Karpas-422 (cell line): ENCODE data around the gene RNF166. TPM values are rescaled to one million over a fixed set of nuclear protein-coding genes. Genes with fewer than 3 reads are reported as not detected.
"Not testable (repeated sequence)": the region's sequence is repeated elsewhere in the genome, so short reads cannot be mapped to it uniquely, and the experiment has no call there.

Experiments
- DNase-seq: peaks from one replicate; pipeline ENCODE4 v3.0.0-alpha.2; 2015
- H2AFZ ChIP-seq: fragments of 200-600 bp; sonication (generic); 2 replicates; pipeline ENCODE4 v1.6.1; 2014; ENCODE audit warnings: antibody characterized with exemption, low read length, mixed read lengths
- H3K27ac ChIP-seq: fragments of 200-600 bp; sonication (generic); 2 replicates; pipeline ENCODE4 v1.5.1; 2014; ENCODE audit warnings: mild to moderate bottlenecking, low read length, moderate library complexity
- H3K27me3 ChIP-seq: fragments of 200-600 bp; sonication (generic); 2 replicates; pipeline ENCODE4 v1.6.1; 2014; ENCODE audit warnings: low read length, mixed read lengths
- H3K36me3 ChIP-seq: fragments of 200-600 bp; sonication (generic); 2 replicates; pipeline ENCODE4 v1.6.1; 2014; ENCODE audit warnings: low read length, mixed read lengths; ENCODE audit not compliant: insufficient read depth
- H3K4me1 ChIP-seq: fragments of 200-600 bp; sonication (generic); 2 replicates; pipeline ENCODE4 v1.6.1; 2014; ENCODE audit warnings: mild to moderate bottlenecking, low read length, mixed read lengths
- H3K4me2 ChIP-seq: fragments of 200-600 bp; sonication (generic); 2 replicates; pipeline ENCODE4 v1.6.1; 2014; ENCODE audit warnings: low read length, low read depth, mild to moderate bottlenecking; ENCODE audit not compliant: poor library complexity, severe bottlenecking
- H3K4me3 ChIP-seq: fragments of 200-600 bp; sonication (generic); 2 replicates; pipeline ENCODE4 v1.5.1; 2014; ENCODE audit warnings: mild to moderate bottlenecking, antibody characterized with exemption, low read length, mixed read lengths
- H3K79me2 ChIP-seq: fragments of 200-600 bp; sonication (generic); 2 replicates; pipeline ENCODE4 v1.6.1; 2014; ENCODE audit warnings: mild to moderate bottlenecking, low read length, mixed read lengths
- H3K9ac ChIP-seq: fragments of 200-600 bp; sonication (generic); 2 replicates; pipeline ENCODE4 v1.6.0; 2014; ENCODE audit warnings: low read length
- H3K9me2 ChIP-seq: fragments of 200-600 bp; sonication (generic), shearing (Covaris generic); replicated peaks from 2 replicates; pipeline ENCODE4 v1.6.0; 2014; ENCODE audit warnings: mild to moderate bottlenecking, low read length, moderate library complexity; ENCODE audit not compliant: insufficient read depth
- H3K9me3 ChIP-seq: fragments of 300-700, 200-600 bp; sonication (generic); 2 replicates; pipeline ENCODE4 v1.6.1; 2014; ENCODE audit warnings: low read length, mixed read lengths
- H4K20me1 ChIP-seq: fragments of 200-600 bp; sonication (generic); 2 replicates; pipeline ENCODE4 v1.6.1; 2014; ENCODE audit warnings: mild to moderate bottlenecking, antibody characterized with exemption, low read length, low read depth; ENCODE audit not compliant: insufficient read depth
- total RNA-seq: library from RNA; depleted of rRNA; stranded (reverse); fragments of >200 nt; shearing (Covaris generic); gene quantifications from 2 replicates; pipeline ENCODE4 v1.2.3, GENCODE V29; 2014; ENCODE audit warnings: low replicate concordance

RNF166 gene
- total RNA-seq, 1 experiment from 2014 or later = 16.9 TPM

GRCh38 chr16:88677721-88678120 is 28.5 kb downstream of the RNF166 start:
- H3K36me3 ChIP-seq = no peaks in the 10 kb centered on the region
- H3K9me3 ChIP-seq = no peaks in the 10 kb centered on the region
- H3K27ac ChIP-seq = no peak overlapping the region
- H3K4me1 ChIP-seq = peaks cover 20% of the 10 kb centered on the region
- H3K79me2 ChIP-seq = no peaks in the 10 kb centered on the region
- no peak overlapping the region for H2AFZ ChIP-seq
- no peaks in the 10 kb centered on the region for H3K9me2 ChIP-seq
- no peak for DNase-seq
- no peak overlapping the region for H3K9ac ChIP-seq
- H4K20me1 ChIP-seq = no peaks in the 10 kb centered on the region
- H3K4me2 ChIP-seq = no peak overlapping the region
- no peaks in the 10 kb centered on the region for H3K27me3 ChIP-seq
- no peak overlapping the region for H3K4me3 ChIP-seq

GRCh38 chr16:88676502-88677242 is 29.5 kb downstream of the RNF166 start:
- Histone ChIP-seq H2AFZ (no peak overlapping the region), H3K4me3 (no peak overlapping the region), H3K9me2 (no peaks in the 10 kb centered on the region), H3K4me2 (no peak overlapping the region), H3K4me1 (peaks cover 11% of the 10 kb centered on the region), H3K9me3 (no peaks in the 10 kb centered on the region), H4K20me1 (no peaks in the 10 kb centered on the region), H3K36me3 (no peaks in the 10 kb centered on the region), H3K9ac (no peak overlapping the region), H3K27me3 (no peaks in the 10 kb centered on the region), H3K79me2 (no peaks in the 10 kb centered on the region), H3K27ac (no peak overlapping the region)
- no peak for DNase-seq

- H3K79me2 ChIP-seq = no peaks in the 10 kb centered on the region
- H3K4me3 ChIP-seq = no peak overlapping the region
- H3K4me2 ChIP-seq = no peak overlapping the region
- H3K27me3 ChIP-seq = no peaks in the 10 kb centered on the region
- H3K9me3 ChIP-seq = no peaks in the 10 kb centered on the region
- no peak for DNase-seq
- no peaks in the 10 kb centered on the region for H3K4me1 ChIP-seq
- H3K9ac ChIP-seq = no peak overlapping the region
- no peaks in the 10 kb centered on the region for H4K20me1 ChIP-seq
- H3K36me3 ChIP-seq = no peaks in the 10 kb centered on the region
- no peak overlapping the region for H3K27ac ChIP-seq
- H3K9me2 ChIP-seq = no peaks in the 10 kb centered on the region
- H2AFZ ChIP-seq = no peak overlapping the region
Observed at GRCh38 chr16:88673716-88674379, 32.4 kb downstream of the RNF166 start.

- Histone ChIP-seq H3K4me3 (no peak overlapping the region), H3K79me2 (no peaks in the 10 kb centered on the region), H4K20me1 (no peaks in the 10 kb centered on the region), H3K4me2 (no peak overlapping the region), H3K9me2 (no peaks in the 10 kb centered on the region), H3K27ac (no peak overlapping the region), H3K27me3 (no peaks in the 10 kb centered on the region), H2AFZ (no peak overlapping the region), H3K4me1 (no peaks in the 10 kb centered on the region), H3K9me3 (no peaks in the 10 kb centered on the region), H3K36me3 (no peaks in the 10 kb centered on the region), H3K9ac (no peak overlapping the region)
- no peak for DNase-seq
Observed at GRCh38 chr16:88672776-88673175, 33.4 kb downstream of the RNF166 start.

- H3K4me3 ChIP-seq = no peak overlapping the region
- H4K20me1 ChIP-seq = no peaks in the 10 kb centered on the region
- H3K4me2 ChIP-seq = no peak overlapping the region
- H3K27ac ChIP-seq = no peak overlapping the region
- DNase-seq = no peak
- H3K27me3 ChIP-seq = no peaks in the 10 kb centered on the region
- H2AFZ ChIP-seq = no peak overlapping the region
- no peak overlapping the region for H3K9ac ChIP-seq
- H3K79me2 ChIP-seq = no peaks in the 10 kb centered on the region
- H3K36me3 ChIP-seq = no peaks in the 10 kb centered on the region
- no peaks in the 10 kb centered on the region for H3K9me3 ChIP-seq
- H3K4me1 ChIP-seq = no peaks in the 10 kb centered on the region
- no peaks in the 10 kb centered on the region for H3K9me2 ChIP-seq
Observed at GRCh38 chr16:88671806-88672205, 34.4 kb downstream of the RNF166 start.

- Histone ChIP-seq H3K79me2 (no peaks in the 10 kb centered on the region), H3K27ac (no peak overlapping the region), H3K9me3 (no peaks in the 10 kb centered on the region), H3K9ac (no peak overlapping the region), H3K4me3 (no peak overlapping the region), H2AFZ (no peak overlapping the region), H4K20me1 (no peaks in the 10 kb centered on the region), H3K9me2 (no peaks in the 10 kb centered on the region), H3K27me3 (no peaks in the 10 kb centered on the region), H3K4me1 (peaks cover 8% of the 10 kb centered on the region), H3K36me3 (no peaks in the 10 kb centered on the region), H3K4me2 (no peak overlapping the region)
- DNase-seq = no peak
Observed at GRCh38 chr16:88669980-88670379, 36.2 kb downstream of the RNF166 start.

GRCh38 chr16:88669493-88669892 is 36.7 kb downstream of the RNF166 start:
- H3K4me1 ChIP-seq = peaks cover 12% of the 10 kb centered on the region
- H4K20me1 ChIP-seq, H3K9me3 ChIP-seq, H3K36me3 ChIP-seq, H3K4me3 ChIP-seq, H3K9me2 ChIP-seq, H3K27ac ChIP-seq, H3K4me2 ChIP-seq, H2AFZ ChIP-seq, H3K79me2 ChIP-seq, DNase-seq, H3K9ac ChIP-seq, H3K27me3 ChIP-seq: not testable (repeated sequence)

- Histone ChIP-seq H3K36me3 (no peaks in the 10 kb centered on the region), H2AFZ (no peak overlapping the region), H3K27me3 (no peaks in the 10 kb centered on the region), H3K9me2 (no peaks in the 10 kb centered on the region), H3K79me2 (peaks cover 13% of the 10 kb centered on the region), H3K27ac (no peak overlapping the region), H3K4me2 (no peak overlapping the region), H4K20me1 (no peaks in the 10 kb centered on the region), H3K4me1 (peaks cover 20% of the 10 kb centered on the region), H3K9me3 (no peaks in the 10 kb centered on the region), H3K4me3 (no peak overlapping the region), H3K9ac (no peak overlapping the region)
- no peak for DNase-seq
Observed at GRCh38 chr16:88667461-88667860, 38.7 kb downstream of the RNF166 start.
